GM12878 (cell line): Measurements from ENCODE around the gene MAP2K2. TPM values are rescaled to one million over a fixed set of nuclear protein-coding genes. Genes with fewer than 3 reads are reported as not detected.

Experiments
- ATAC-seq: fragments of 200-7000 bp; cut with Tn5 transposase; 3 replicates; pipeline ENCODE4 v1.9.1; 2020; ENCODE audit warnings: mild to moderate bottlenecking, moderate library complexity
- BruUV-seq: library from RNA; stranded (reverse); fragments of 400-500 nt; replicated peaks from 2 replicates; lab custom pipeline; 2021; lab: Mats Ljungman, UMichigan
- CTCF ChIA-PET: fragments of 300-600 bp; sonication (Branson Sonifier 250); formaldehyde crosslinking; extraction: SDS; loops from one replicate; lab custom pipeline; 2021; ENCODE audit warnings: inconsistent platforms; lab: Yijun Ruan, JAX
- POLR2A ChIA-PET: fragments of 350-600 bp; formaldehyde crosslinking; extraction: SDS; loops from one replicate; lab custom pipeline; 2021; ENCODE audit warnings: inconsistent platforms; lab: Charles Lee
- RAD21 ChIA-PET: fragments of 300-600 bp; sonication (Branson Sonifier 250); formaldehyde crosslinking; loops from one replicate; lab custom pipeline; 2023; ENCODE audit warnings: antibody characterized with exemption; ENCODE audit not compliant: unreplicated experiment; lab: Charles Lee
- SMC1A ChIA-PET: fragments of 300-600 bp; sonication (Branson Sonifier 250); formaldehyde crosslinking; loops from one replicate; lab custom pipeline; 2023; ENCODE audit not compliant: unreplicated experiment, uncharacterized antibody; lab: Charles Lee
- DNase-seq: peaks from one replicate; pipeline ENCODE4 v3.0.0-alpha.2; 2011; ENCODE audit warnings: low read depth, low spot score
- FAIRE-seq: peaks from 3 replicates; lab custom pipeline; 2011; peaks lifted over from hg19 to GRCh38; lab: Jason Lieb, UNC
- H2AFZ ChIP-seq: 2 replicates; pipeline ENCODE4 v1.6.0; 2011; ENCODE audit warnings: low read depth, low read length, control low read depth; ENCODE audit not compliant: control insufficient read depth
- H3K27ac ChIP-seq: 2 replicates; pipeline ENCODE4 v1.5.1; 2011; ENCODE audit warnings: control low read depth; ENCODE audit not compliant: control insufficient read depth, insufficient read depth
- H3K27me3 ChIP-seq, 2 experiments: replicated peaks in 1 of 2; 2 replicates each; pipeline versions ENCODE4 v1.6.0 to v1.6.1; 2011; ENCODE audit warnings: low read length in 1 of 2; ENCODE audit not compliant: control insufficient read depth in 2 of 2, insufficient read depth in 2 of 2
- H3K36me3 ChIP-seq, 2 experiments: 2 replicates each; pipeline ENCODE4 v1.5.1; 2011; ENCODE audit warnings: low read length in 1 of 2; ENCODE audit not compliant: control insufficient read depth in 2 of 2, insufficient read depth in 2 of 2
- H3K4me1 ChIP-seq: 2 replicates; pipeline ENCODE4 v1.6.1; 2011; ENCODE audit warnings: mild to moderate bottlenecking, low read length, moderate library complexity, mixed read lengths; ENCODE audit not compliant: control insufficient read depth, insufficient read depth
- H3K4me2 ChIP-seq: 2 replicates; pipeline ENCODE4 v1.6.0; 2011; ENCODE audit warnings: control low read depth; ENCODE audit not compliant: control insufficient read depth, insufficient read depth
- H3K4me3 ChIP-seq: fragments of 200-600 bp; sonication (generic); 2 replicates; pipeline ENCODE4 v1.5.1; 2016
- H3K79me2 ChIP-seq: 2 replicates; pipeline ENCODE4 v1.6.0; 2011; ENCODE audit warnings: low read length; ENCODE audit not compliant: control insufficient read depth, insufficient read depth
- H3K9ac ChIP-seq: 2 replicates; pipeline ENCODE4 v1.8.0; 2011; ENCODE audit warnings: low read length, control low read depth, mixed read lengths; ENCODE audit not compliant: control insufficient read depth, insufficient read depth
- H3K9me3 ChIP-seq: replicated peaks from 3 replicates; pipeline ENCODE4 v1.5.1; 2011; ENCODE audit warnings: mild to moderate bottlenecking, low read length; ENCODE audit not compliant: control insufficient read depth, insufficient read depth
- H4K20me1 ChIP-seq: 2 replicates; pipeline ENCODE4 v1.6.0; 2011; ENCODE audit not compliant: control insufficient read depth, insufficient read depth
- BRCA1 ChIP-seq: IDR thresholded peaks from 2 replicates; pipeline ENCODE4 v1.6.1; 2011; ENCODE audit warnings: low read depth, low read length, improper control_type of control experiment
- EGR1 ChIP-seq, 2 experiments: IDR thresholded peaks; 1 replicate in 1 of 2; 2 replicates in 1 of 2; pipeline ENCODE4 v1.6.1; 2011 to 2012; ENCODE audit warnings: low read depth in 2 of 2, low read length in 2 of 2, borderline replicate concordance in 1 of 2, mild to moderate bottlenecking in 1 of 2, moderate library complexity in 1 of 2
- NR2F1 ChIP-seq: fragments of 450-650 bp; conservative IDR thresholded peaks from 2 replicates; pipeline ENCODE4 v1.6.1; 2017; ENCODE audit warnings: mild to moderate bottlenecking
- SMC3 ChIP-seq: IDR thresholded peaks from 2 replicates; pipeline ENCODE4 v1.6.1; 2011; ENCODE audit warnings: low read length, improper control_type of control experiment, borderline replicate concordance
- SPI1 ChIP-seq: IDR thresholded peaks from 2 replicates; pipeline ENCODE4 v1.6.1; 2011; ENCODE audit warnings: low read depth, mild to moderate bottlenecking, low read length, moderate library complexity, borderline replicate concordance; ENCODE audit not compliant: insufficient read depth
- STAT1 ChIP-seq: fragments of 450-650 bp; conservative IDR thresholded peaks from 2 replicates; pipeline ENCODE4 v1.6.1; 2014; ENCODE audit warnings: antibody characterized with exemption, mild to moderate bottlenecking
- ZBTB4 ChIP-seq: fragments of 450-650 bp; formaldehyde crosslinking; IDR thresholded peaks from 2 replicates; pipeline ENCODE4 v1.4.0; 2022; ENCODE audit warnings: mild to moderate bottlenecking, moderate library complexity
- ZNF384 ChIP-seq: IDR thresholded peaks from 2 replicates; pipeline ENCODE4 v1.6.1; 2012; ENCODE audit warnings: low read depth, mild to moderate bottlenecking, low read length, improper control_type of control experiment, borderline replicate concordance
- ZNF622 ChIP-seq: fragments of 450-650 bp; IDR thresholded peaks from 2 replicates; pipeline ENCODE4 v1.6.1; 2017; ENCODE audit warnings: mild to moderate bottlenecking, inconsistent platforms
- WGBS: methylation state at CpG from one replicate; pipeline ENCODE4 v1.1.6; 2016; ENCODE audit warnings: low lambda C conversion rate; ENCODE audit not compliant: insufficient replicate concordance, insufficient coverage; ENCODE audit errors: missing lambda C conversion rate; 5-methylcytosine and 5-hydroxymethylcytosine counted together
- in situ Hi-C: fragments of 300-500 bp; cut with MboI; formaldehyde crosslinking; loops from 9 replicates; pipeline ENCODE4 v1.14.3; 2018; ENCODE audit warnings: mixed read lengths
- intact Hi-C: fragments of 100-400 bp; cut with micrococcal nuclease; formaldehyde crosslinking; loops from one replicate; pipeline ENCODE4 v1.14.2; 2022; ENCODE audit not compliant: unreplicated experiment
- polyA plus RNA-seq, 11 experiments: library from polyadenylated mRNA; depleted of rRNA in 4 of 11; unstranded in 6 of 11; stranded (reverse) in 5 of 11; fragments of >200 nt; fragmentation: Nextera tagmentation in 4 of 11; fragmentation: Illumina TruSeq in 1 of 11; extraction: Ambion mirVana in 4 of 11; extraction: Trizol in 1 of 11; gene quantifications; 1 replicate in 1 of 11; 2 replicates in 10 of 11; pipeline versions ENCODE4 v1.2.1 to v1.2.3, GENCODE V29; 2011 to 2016; ENCODE audit warnings: inconsistent platforms in 2 of 11, missing spikeins in 2 of 11, low read depth in 1 of 11
- total RNA-seq, 4 experiments: library from RNA; depleted of rRNA in 3 of 4; stranded (reverse); fragments of >200 nt in 3 of 4; fragmentation: Illumina TruSeq in 1 of 4; extraction: Trizol in 1 of 4; gene quantifications; 2 replicates each; pipeline versions ENCODE4 v1.2.1 to v1.2.3, GENCODE V29; 2013 to 2021

MAP2K2 gene
- total and polyA plus RNA-seq, 10 of the 15 experiments (the other 5 are each of a cell fraction or from before 2014, with no cell fraction given), result 1.00 to 210 (median 53.5) TPM

- TF ChIP-seq ZBTB4 (CRISPR knock-in tag), result no peak
- TF ChIP-seq SMC3, result no peak
- no peak for TF ChIP-seq EGR1 (IDR thresholded peaks at IDR 0.05; ENCODE audit: borderline replicate concordance in 1 of 2, low read depth in 2 of 2, low read length in 2 of 2)
Measured at GRCh38 chr19:4071610-4072009, 52.3 kb downstream of the MAP2K2 start (continued).

GRCh38 chr19:4069331-4069959, 54.5 kb downstream of the MAP2K2 start:
- no peak for FAIRE-seq
- intact Hi-C loops, result loop anchor here (2.0 to 10.0 kb wide), 3 partner anchors 45 to 115 kb away; partner anchors contain the start of genes ANKRD24, EEF2 and SIRT6
- H3K4me2 ChIP-seq, result no peak overlapping the region
- no peak overlapping the region for H3K27ac ChIP-seq
- no peak overlapping the region for H2AFZ ChIP-seq
- WGBS, result 45% methylated on average over 12 of the region's 12 CpGs
- SMC1A ChIA-PET, result interaction anchor here (0.6 kb wide), 1 partner anchor 788 kb away, joined by 3 read pairs; no protein-coding TSS in a partner anchor
- CTCF ChIA-PET, result no interaction called here
- no peaks in the 10 kb centered on the region; a peak in 1 of 4 replicates for H3K27me3 ChIP-seq
- no peak overlapping the region for H3K9ac ChIP-seq
- H3K79me2 ChIP-seq, result peaks cover 7% of the 10 kb centered on the region
- H4K20me1 ChIP-seq, result no peaks in the 10 kb centered on the region
- DNase-seq, result no peak
- no peaks in the 10 kb centered on the region for H3K36me3 ChIP-seq
- no peak overlapping the region for H3K4me3 ChIP-seq
- no peak for ATAC-seq
- in situ Hi-C loops, result no loop called here
- H3K9me3 ChIP-seq, result no peaks in the 10 kb centered on the region
- 0 out of 2 replicates have a peak, but pooled peaks have one; percentile 4 for TF ChIP-seq SPI1
- TF ChIP-seq STAT1, result no peak
- TF ChIP-seq BRCA1, result no peak
- peak; percentile 29; the same call in 1 of the 2 replicates for TF ChIP-seq NR2F1
- TF ChIP-seq ZNF384, result peak; percentile 23; the same call in 1 of the 2 replicates
- no peak for TF ChIP-seq ZNF622
- TF ChIP-seq, all 136 proteins: peak for 3
- POLR2A ChIA-PET, result interaction anchor here (0.6 kb wide), 3 partner anchors 38 to 86 kb away, joined by 3 to 7 read pairs (median 3); no protein-coding TSS in a partner anchor
- RAD21 ChIA-PET, result no interaction called here
- no TSS peak for BruUV-seq
- H3K4me1 ChIP-seq, result peaks cover 8% of the 10 kb centered on the region
